ENCODE results near the gene TMEM217.

GRCh38 chr6:37205175-37205996 lies 52.6 kb downstream of the TMEM217 start:
- TF ChIP-seq CTCF (IDR thresholded peaks at IDR 0.05): no peak
- no peak for TF ChIP-seq POLR2A (IDR thresholded peaks at IDR 0.05)

All from esophagus squamous epithelium (tissue), 4 donors.